K562 (cell line): ENCODE measurements around the gene FAM53A. TPM values are rescaled to one million over a fixed set of nuclear protein-coding genes. Genes with fewer than 3 reads are reported as not detected.

Experiments used
- BRF1 ChIP-seq: IDR thresholded peaks from 3 replicates; pipeline ENCODE4 v1.6.1; 2011; ENCODE audit warnings: borderline replicate concordance, mild to moderate bottlenecking; ENCODE audit not compliant: insufficient read length; ENCODE audit errors: extremely low read depth
- CBX1 ChIP-seq: sonication (generic); IDR thresholded peaks from 2 replicates; pipeline ENCODE4 v1.6.1; 2016; ENCODE audit warnings: antibody characterized with exemption, low read depth, mild to moderate bottlenecking
- DPF2 ChIP-seq: fragments of 450-650 bp; IDR thresholded peaks from 2 replicates; pipeline ENCODE4 v1.6.1; 2016
- FOXJ2 ChIP-seq: fragments of 200-800 bp; sonication (Bioruptor generic); IDR thresholded peaks from 2 replicates; pipeline ENCODE4 v1.6.1; 2016; ENCODE audit warnings: missing genetic modification characterization, missing compliant biosample characterization
- GABPB1 ChIP-seq: sonication (generic); formaldehyde crosslinking; IDR thresholded peaks from 2 replicates; pipeline ENCODE4 v1.8.0; 2022; ENCODE audit warnings: mild to moderate bottlenecking, missing genetic modification reagents
- HCFC1 ChIP-seq: IDR thresholded peaks from 2 replicates; pipeline ENCODE4 v1.6.1; 2012; ENCODE audit warnings: low read depth, low read length, improper control_type of control experiment
- JUND ChIP-seq, 2 experiments: IDR thresholded peaks; 2 replicates in 1 of 2; 3 replicates in 1 of 2; pipeline ENCODE4 v1.6.1; 2011; ENCODE audit warnings: borderline replicate concordance in 2 of 2, low read depth in 2 of 2, low read length in 2 of 2, improper control_type of control experiment in 1 of 2, missing biosample characterization in 1 of 2, missing genetic modification characterization in 1 of 2, missing genetic modification reagents in 1 of 2
- KLF6 ChIP-seq: fragments of 250-450 bp; sonication (Bioruptor Pico); IDR thresholded peaks from 2 replicates; pipeline ENCODE4 v1.4.0; 2020; ENCODE audit warnings: mild to moderate bottlenecking, moderate library complexity, borderline replicate concordance
- MEIS2 ChIP-seq: fragments of 450-650 bp; IDR thresholded peaks from 2 replicates; pipeline ENCODE4 v1.6.1; 2014; ENCODE audit warnings: mild to moderate bottlenecking; ENCODE audit not compliant: partially characterized antibody
- MXI1 ChIP-seq: IDR thresholded peaks from 2 replicates; pipeline ENCODE4 v1.6.1; 2011; ENCODE audit warnings: low read depth, mild to moderate bottlenecking, improper control_type of control experiment, low read length
- NFXL1 ChIP-seq: fragments of 450-650 bp; formaldehyde crosslinking; IDR thresholded peaks from 2 replicates; pipeline ENCODE4 v1.4.0; 2021; ENCODE audit warnings: mild to moderate bottlenecking
- PHF20 ChIP-seq: fragments of 450-650 bp; IDR thresholded peaks from 2 replicates; pipeline ENCODE4 v1.6.1; 2018; ENCODE audit not compliant: partially characterized antibody
- PURB ChIP-seq: sonication (generic); formaldehyde crosslinking; IDR thresholded peaks from 2 replicates; pipeline ENCODE4 v1.9.0; 2021; ENCODE audit warnings: low read depth, mild to moderate bottlenecking, missing genetic modification reagents
- RBM25 ChIP-seq: fragments of 200-400 bp; formaldehyde crosslinking; IDR thresholded peaks from 2 replicates; pipeline ENCODE4 v1.6.1; 2018; ENCODE audit warnings: low read length, low read depth, moderate library complexity; ENCODE audit not compliant: severe bottlenecking
- TEAD4 ChIP-seq, 2 experiments: sonication (generic) in 1 of 2; formaldehyde crosslinking in 1 of 2; IDR thresholded peaks; 2 replicates each; pipeline versions ENCODE4 v1.6.1 to v1.8.0; 2012 to 2022; ENCODE audit warnings: borderline replicate concordance in 1 of 2, inconsistent platforms in 1 of 2, low read length in 1 of 2, mild to moderate bottlenecking in 1 of 2, missing genetic modification reagents in 1 of 2
- ZNF146 ChIP-seq: IDR thresholded peaks from one replicate; pipeline ENCODE4 v1.6.1; 2018; ENCODE audit warnings: missing compliant biosample characterization; ENCODE audit not compliant: unreplicated experiment
- ZNF232 ChIP-seq: sonication (generic); formaldehyde crosslinking; IDR thresholded peaks from 2 replicates; pipeline ENCODE4 v1.8.0; 2022; ENCODE audit warnings: mild to moderate bottlenecking, missing genetic modification reagents
- ZNF445 ChIP-seq: fragments of 250-450 bp; sonication (Bioruptor Pico); IDR thresholded peaks from 2 replicates; pipeline ENCODE4 v1.4.0; 2020; ENCODE audit warnings: low read depth, mild to moderate bottlenecking, moderate library complexity
- polyA plus RNA-seq, 8 experiments: library from polyadenylated mRNA; depleted of rRNA in 4 of 8; stranded (reverse) in 5 of 8; unstranded in 3 of 8; fragments of >200 nt; fragmentation: Nextera tagmentation in 2 of 8; fragmentation: Illumina TruSeq in 1 of 8; extraction: Ambion mirVana in 2 of 8; extraction: Trizol in 1 of 8; gene quantifications; 2 replicates each; pipeline versions ENCODE4 v1.2.1 to v1.2.3, GENCODE V29; 2011 to 2014; ENCODE audit warnings: inconsistent platforms in 1 of 8, missing spikeins in 1 of 8
- total RNA-seq, 7 experiments: library from RNA; depleted of rRNA in 6 of 7; stranded (reverse); fragments of >200 nt in 6 of 7; fragmentation: Illumina TruSeq in 2 of 7; extraction: Trizol in 2 of 7; gene quantifications; 2 replicates each; pipeline versions ENCODE4 v1.2.1 to v1.2.3, GENCODE V29; 2011 to 2021; ENCODE audit warnings: low replicate concordance in 1 of 7
- TF ChIP-seq, protein P1 (sequence below): fragments of 450-650 bp; IDR thresholded peaks from 2 replicates; pipeline ENCODE4 v1.6.1; 2018; ENCODE audit warnings: mild to moderate bottlenecking, low read depth; ENCODE audit not compliant: partially characterized antibody
- TF ChIP-seq, protein P2 (sequence below): fragments of 250-450 bp; sonication (Bioruptor Pico); IDR thresholded peaks from 2 replicates; pipeline ENCODE4 v1.5.0; 2022; ENCODE audit warnings: mild to moderate bottlenecking

The FAM53A gene
- total and polyA plus RNA-seq, 9 of the 15 experiments (the other 6 are each of a cell fraction or from before 2014, with no cell fraction given), result 0.53 to 2.7 (median 1.4) TPM; not detected in 2

DNA sequence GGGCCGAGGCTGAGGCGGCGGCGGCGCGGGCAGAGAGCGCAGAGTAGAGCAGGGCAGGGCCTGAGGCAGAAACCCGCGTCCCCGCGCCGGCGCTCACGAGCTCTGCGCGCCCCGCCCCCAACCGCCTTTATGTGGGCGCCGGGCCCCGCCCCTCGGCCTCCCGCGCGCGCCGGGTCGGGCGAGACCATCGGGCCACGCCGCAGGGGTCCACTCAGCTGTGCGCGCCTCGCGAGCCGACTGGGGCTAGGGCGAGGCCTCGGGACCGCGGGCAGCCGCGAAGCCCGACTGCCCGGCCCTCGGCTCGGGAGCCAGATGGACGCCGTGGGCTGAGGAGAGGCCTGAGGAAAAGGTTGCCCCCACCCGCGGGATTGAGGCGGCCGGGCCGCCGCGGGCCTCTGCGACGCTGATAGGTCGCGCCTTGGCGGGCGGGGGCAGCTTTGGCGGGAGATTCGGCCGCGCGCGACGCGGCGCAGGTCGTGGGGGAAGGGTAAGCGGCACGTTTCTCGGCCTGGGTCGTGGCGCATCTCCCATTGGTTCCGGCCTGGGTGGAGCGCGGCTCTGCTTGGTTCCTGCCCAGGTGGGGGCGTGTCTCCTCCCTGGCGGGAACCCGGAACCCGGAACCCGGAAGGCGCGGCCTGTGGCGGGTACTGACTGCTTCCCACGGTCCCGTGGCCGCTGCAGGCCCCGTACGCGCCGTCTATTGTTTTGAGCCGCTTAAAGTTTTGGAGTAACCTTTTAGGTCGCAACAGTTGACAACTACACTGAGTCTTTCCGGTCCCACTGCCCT lies 28.3 kb upstream of the FAM53A start, which contains the start of gene SLBP (continued):
- TF ChIP-seq, protein P1, sequence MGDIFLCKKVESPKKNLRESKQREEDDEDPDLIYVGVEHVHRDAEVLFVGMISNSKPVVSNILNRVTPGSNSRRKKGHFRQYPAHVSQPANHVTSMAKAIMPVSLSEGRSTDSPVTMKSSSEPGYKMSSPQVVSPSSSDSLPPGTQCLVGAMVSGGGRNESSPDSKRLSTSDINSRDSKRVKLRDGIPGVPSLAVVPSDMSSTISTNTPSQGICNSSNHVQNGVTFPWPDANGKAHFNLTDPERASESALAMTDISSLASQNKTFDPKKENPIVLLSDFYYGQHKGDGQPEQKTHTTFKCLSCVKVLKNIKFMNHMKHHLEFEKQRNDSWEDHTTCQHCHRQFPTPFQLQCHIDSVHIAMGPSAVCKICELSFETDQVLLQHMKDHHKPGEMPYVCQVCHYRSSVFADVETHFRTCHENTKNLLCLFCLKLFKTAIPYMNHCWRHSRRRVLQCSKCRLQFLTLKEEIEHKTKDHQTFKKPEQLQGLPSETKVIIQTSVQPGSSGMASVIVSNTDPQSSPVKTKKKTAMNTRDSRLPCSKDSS, result no peak
- TF ChIP-seq ZNF445 (CRISPR knock-in tag), result no peak
- TF ChIP-seq ZNF232 (CRISPR knock-in tag), result peak; percentile 81
- TF ChIP-seq KLF6, result no peak
- peak; percentile 63 for TF ChIP-seq HCFC1
- no peak for TF ChIP-seq PURB (CRISPR knock-in tag)
- no peak for TF ChIP-seq DPF2
- TF ChIP-seq RBM25, result peak; percentile 94
- peak; percentile 5 for TF ChIP-seq MEIS2
- peak; percentile 67; the same call in 1 of the 2 replicates for TF ChIP-seq MXI1
- no peak for TF ChIP-seq BRF1
- peak; percentile 96 for TF ChIP-seq PHF20
- TF ChIP-seq GABPB1 (CRISPR knock-in tag), result peak; percentile 88
- no peak for TF ChIP-seq FOXJ2 (tag)
- TF ChIP-seq NFXL1 (CRISPR knock-in tag), result no peak
- TF ChIP-seq, protein P2, sequence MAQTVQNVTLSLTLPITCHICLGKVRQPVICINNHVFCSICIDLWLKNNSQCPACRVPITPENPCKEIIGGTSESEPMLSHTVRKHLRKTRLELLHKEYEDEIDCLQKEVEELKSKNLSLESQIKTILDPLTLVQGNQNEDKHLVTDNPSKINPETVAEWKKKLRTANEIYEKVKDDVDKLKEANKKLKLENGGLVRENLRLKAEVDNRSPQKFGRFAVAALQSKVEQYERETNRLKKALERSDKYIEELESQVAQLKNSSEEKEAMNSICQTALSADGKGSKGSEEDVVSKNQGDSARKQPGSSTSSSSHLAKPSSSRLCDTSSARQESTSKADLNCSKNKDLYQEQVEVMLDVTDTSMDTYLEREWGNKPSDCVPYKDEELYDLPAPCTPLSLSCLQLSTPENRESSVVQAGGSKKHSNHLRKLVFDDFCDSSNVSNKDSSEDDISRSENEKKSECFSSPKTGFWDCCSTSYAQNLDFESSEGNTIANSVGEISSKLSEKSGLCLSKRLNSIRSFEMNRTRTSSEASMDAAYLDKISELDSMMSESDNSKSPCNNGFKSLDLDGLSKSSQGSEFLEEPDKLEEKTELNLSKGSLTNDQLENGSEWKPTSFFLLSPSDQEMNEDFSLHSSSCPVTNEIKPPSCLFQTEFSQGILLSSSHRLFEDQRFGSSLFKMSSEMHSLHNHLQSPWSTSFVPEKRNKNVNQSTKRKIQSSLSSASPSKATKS (CRISPR knock-in tag), result no peak
- no peak for TF ChIP-seq CBX1
- peak; percentile 91 for TF ChIP-seq JUND (IDR thresholded peaks at IDR 0.05; ENCODE audit: borderline replicate concordance, low read depth, low read length)
- TF ChIP-seq JUND (tag; IDR thresholded peaks at IDR 0.05; ENCODE audit: borderline replicate concordance, low read depth, low read length), result peak; percentile 41; the same call in 1 of the 3 replicates
- no peak for TF ChIP-seq ZNF146 (CRISPR knock-in tag)
- TF ChIP-seq TEAD4 (IDR thresholded peaks at IDR 0.05; ENCODE audit: low read length), result peak; percentile 50
- TF ChIP-seq TEAD4 (CRISPR knock-in tag; IDR thresholded peaks at IDR 0.05; ENCODE audit: borderline replicate concordance), result no peak
